H9 (cell line): ENCODE results near the gene CORO7. TPM values are rescaled to one million over a fixed set of nuclear protein-coding genes. Genes with fewer than 3 reads are reported as not detected.

Source experiments
- DNase-seq: peaks from one replicate; pipeline ENCODE4 v3.0.0-alpha.2; 2017
- H2AFZ ChIP-seq: one replicate; pipeline ENCODE4 v1.6.1; 2013; ENCODE audit warnings: mild to moderate bottlenecking, low read length, control low read depth, moderate library complexity
- H2AK5ac ChIP-seq: 2 replicates; pipeline ENCODE4 v1.6.1; 2013; ENCODE audit warnings: low read length, control low read depth, mixed read lengths; ENCODE audit not compliant: insufficient read length
- H2BK120ac ChIP-seq: one replicate; pipeline ENCODE4 v1.6.1; 2013; ENCODE audit warnings: low read depth, mild to moderate bottlenecking, low read length, control low read depth, inconsistent platforms; ENCODE audit not compliant: poor library complexity, severe bottlenecking
- H2BK12ac ChIP-seq: 2 replicates; pipeline ENCODE4 v1.6.1; 2013; ENCODE audit warnings: low read length, control low read depth, mixed read lengths, low read depth; ENCODE audit not compliant: insufficient read length
- H2BK15ac ChIP-seq: 2 replicates; pipeline ENCODE4 v1.6.1; 2013; ENCODE audit warnings: low read depth, low read length, control low read depth
- H2BK20ac ChIP-seq: one replicate; pipeline ENCODE4 v1.6.1; 2013; ENCODE audit warnings: low read depth, mild to moderate bottlenecking, low read length, control low read depth, inconsistent platforms; ENCODE audit not compliant: poor library complexity, severe bottlenecking
- H2BK5ac ChIP-seq: 2 replicates; pipeline ENCODE4 v1.6.1; 2013; ENCODE audit warnings: low read length, control low read depth, mixed read lengths; ENCODE audit not compliant: insufficient read length
- H3K14ac ChIP-seq: 2 replicates; pipeline ENCODE4 v1.6.1; 2013; ENCODE audit warnings: low read length, control low read depth; ENCODE audit not compliant: insufficient read depth
- H3K18ac ChIP-seq: 2 replicates; pipeline ENCODE4 v1.6.1; 2013; ENCODE audit warnings: low read depth, mild to moderate bottlenecking, mixed read lengths, low read length, control low read depth; ENCODE audit not compliant: insufficient read length
- H3K23ac ChIP-seq: 2 replicates; pipeline ENCODE4 v1.6.1; 2013; ENCODE audit warnings: low read length, control low read depth, mixed read lengths, low read depth; ENCODE audit not compliant: insufficient read length
- H3K23me2 ChIP-seq: 2 replicates; pipeline ENCODE4 v1.6.1; 2013; ENCODE audit warnings: low read depth, mild to moderate bottlenecking, mixed read lengths, low read length, control low read depth; ENCODE audit not compliant: insufficient read length, poor library complexity, severe bottlenecking
- H3K27ac ChIP-seq: 2 replicates; pipeline ENCODE4 v1.5.1; 2013; ENCODE audit warnings: low read length, control low read depth, mixed read lengths, low read depth; ENCODE audit not compliant: insufficient read length
- H3K27me3 ChIP-seq: 2 replicates; pipeline ENCODE4 v1.6.1; 2013; ENCODE audit warnings: low read length, control low read depth, inconsistent platforms; ENCODE audit not compliant: insufficient read depth
- H3K4ac ChIP-seq: 2 replicates; pipeline ENCODE4 v1.6.1; 2013; ENCODE audit warnings: low read depth, mild to moderate bottlenecking, control low read depth, inconsistent platforms, low read length, moderate library complexity
- H3K4me1 ChIP-seq: 2 replicates; pipeline ENCODE4 v1.6.1; 2013; ENCODE audit warnings: low read length, control low read depth, inconsistent platforms; ENCODE audit not compliant: insufficient read depth
- H3K4me2 ChIP-seq: 2 replicates; pipeline ENCODE4 v1.6.1; 2013; ENCODE audit warnings: low read length, control low read depth, mixed read lengths; ENCODE audit not compliant: insufficient read length, insufficient read depth
- H3K56ac ChIP-seq: 2 replicates; pipeline ENCODE4 v1.6.1; 2013; ENCODE audit warnings: low read depth, mild to moderate bottlenecking, mixed read lengths, low read length, control low read depth; ENCODE audit not compliant: insufficient read length
- H3K79me1 ChIP-seq: 2 replicates; pipeline ENCODE4 v1.6.1; 2013; ENCODE audit warnings: low read depth, mild to moderate bottlenecking, moderate library complexity, low read length, control low read depth, inconsistent platforms; ENCODE audit not compliant: insufficient read depth, poor library complexity, severe bottlenecking
- H3K79me2 ChIP-seq: 2 replicates; pipeline ENCODE4 v1.6.1; 2013; ENCODE audit warnings: low read length, control low read depth, inconsistent platforms; ENCODE audit not compliant: insufficient read depth
- H3K9ac ChIP-seq: 2 replicates; pipeline ENCODE4 v1.6.1; 2013; ENCODE audit warnings: low read length, control low read depth, mixed read lengths; ENCODE audit not compliant: insufficient read length; ENCODE audit errors: extremely low read depth
- H3K9me3 ChIP-seq: one replicate; pipeline ENCODE4 v1.6.1; 2013; ENCODE audit warnings: low read depth, low read length, inconsistent platforms; ENCODE audit not compliant: control insufficient read depth
- H3T11ph ChIP-seq: one replicate; pipeline ENCODE4 v1.6.1; 2013; ENCODE audit warnings: mild to moderate bottlenecking, low read length, control low read depth, inconsistent platforms
- H4K20me1 ChIP-seq: one replicate; pipeline ENCODE4 v1.6.1; 2013; ENCODE audit not compliant: control insufficient read depth, insufficient read length, insufficient read depth
- H4K5ac ChIP-seq: 2 replicates; pipeline ENCODE4 v1.6.1; 2013; ENCODE audit warnings: low read depth, mild to moderate bottlenecking, mixed read lengths, low read length, control low read depth; ENCODE audit not compliant: insufficient read length
- H4K8ac ChIP-seq: replicated peaks from 2 replicates; pipeline ENCODE4 v1.6.1; 2013; ENCODE audit warnings: low read length, control low read depth, mixed read lengths, low read depth; ENCODE audit not compliant: insufficient read length
- H4K91ac ChIP-seq: 2 replicates; pipeline ENCODE4 v1.6.1; 2013; ENCODE audit warnings: low read depth, mild to moderate bottlenecking, moderate library complexity, mixed read lengths, low read length, control low read depth; ENCODE audit not compliant: insufficient read length
- H3K27ac Mint-ChIP-seq, 3 experiments: 2 replicates in 2 of 3; 3 replicates in 1 of 3; pipeline ENCODE4 v1.8.0; 2020 to 2021; ENCODE audit warnings: mixed read lengths in 3 of 3, mild to moderate bottlenecking in 1 of 3, moderate library complexity in 1 of 3
- H3K27me3 Mint-ChIP-seq: 2 replicates; pipeline ENCODE4 v1.8.0; 2021; ENCODE audit warnings: low read depth, mild to moderate bottlenecking, moderate library complexity, mixed read lengths
- H3K36me3 Mint-ChIP-seq, 3 experiments: 2 replicates in 2 of 3; 3 replicates in 1 of 3; pipeline ENCODE4 v1.8.0; 2020 to 2021; ENCODE audit warnings: low read depth in 3 of 3, mixed read lengths in 3 of 3; ENCODE audit not compliant: insufficient read depth in 1 of 3
- H3K4me1 Mint-ChIP-seq, 2 experiments: 2 replicates each; pipeline ENCODE4 v1.8.0; 2020; ENCODE audit warnings: mixed read lengths in 2 of 2
- H3K4me3 Mint-ChIP-seq, 2 experiments: 2 replicates in 1 of 2; 3 replicates in 1 of 2; pipeline ENCODE4 v1.8.0; 2020 to 2021; ENCODE audit warnings: mild to moderate bottlenecking in 2 of 2, mixed read lengths in 2 of 2, moderate library complexity in 1 of 2
- H3K9me3 Mint-ChIP-seq, 2 experiments: 2 replicates in 1 of 2; 3 replicates in 1 of 2; pipeline ENCODE4 v1.8.0; 2020; ENCODE audit warnings: mild to moderate bottlenecking in 2 of 2, mixed read lengths in 2 of 2, moderate library complexity in 1 of 2
- CTCF ChIP-seq: fragments of 200-600 bp; sonication (generic); conservative IDR thresholded peaks from 3 replicates; pipeline ENCODE4 v1.8.0; 2021; ENCODE audit warnings: antibody characterized with exemption, mild to moderate bottlenecking
- WGBS: extraction: QIAGEN DNeasy Blood & Tissue Kit; methylation state at CpG from one replicate; pipeline ENCODE4 v1.1.7; 2013; ENCODE audit warnings: missing lambda C conversion rate, low lambda C conversion rate, mixed read lengths; ENCODE audit not compliant: insufficient read length; ENCODE audit errors: extremely low coverage; 5-methylcytosine and 5-hydroxymethylcytosine counted together
- total RNA-seq: library from RNA; stranded (reverse); gene quantifications from 2 replicates; pipeline ENCODE4 v1.2.1, GENCODE V29; 2021

Gene CORO7
- total RNA-seq, 1 experiment from 2014 or later, result 38.4 TPM

- H3K18ac ChIP-seq, result no peak overlapping the region
- no peak for DNase-seq
- no peak overlapping the region for H3T11ph ChIP-seq
- H3K27me3 Mint-ChIP-seq, result no peaks in the 10 kb centered on the region
- no peak overlapping the region for H2BK120ac ChIP-seq
- H3K36me3 Mint-ChIP-seq, result peaks cover 2 to 4% (median 2%) of the 10 kb centered on the region in 3 experiments; a peak in 2 of 7 replicates
- no peak overlapping the region for H3K23ac ChIP-seq
- no peaks in the 10 kb centered on the region for H4K20me1 ChIP-seq
- H2AFZ ChIP-seq, result no peak overlapping the region
- H3K27ac Mint-ChIP-seq, result no peak overlapping the region; a peak in 1 of 7 replicates
- H3K14ac ChIP-seq, result no peak overlapping the region
- no peak overlapping the region for H4K91ac ChIP-seq
- no peak overlapping the region for H2AK5ac ChIP-seq
- no peak overlapping the region for H2BK20ac ChIP-seq
- 0 out of 4 replicates have a peak, but pooled peaks cover 0 to 3% of the 10 kb centered on the region in 2 experiments for H3K4me1 Mint-ChIP-seq
- no peaks in the 10 kb centered on the region for H3K79me2 ChIP-seq
- H3K56ac ChIP-seq, result no peak overlapping the region
- no peak overlapping the region for H2BK5ac ChIP-seq
- no peak overlapping the region for H3K4ac ChIP-seq
- no peak overlapping the region for H2BK15ac ChIP-seq
- H3K4me2 ChIP-seq, result no peak overlapping the region
- H3K4me3 Mint-ChIP-seq, result no peak overlapping the region
- no peaks in the 10 kb centered on the region for H3K9me3 ChIP-seq
- H3K27me3 ChIP-seq, result no peaks in the 10 kb centered on the region
- H4K5ac ChIP-seq, result no peak overlapping the region
- no peaks in the 10 kb centered on the region for H3K79me1 ChIP-seq
- H3K4me1 ChIP-seq, result no peaks in the 10 kb centered on the region
- no CpG with 5 or more reads among the region's 19 CpGs for WGBS
- peaks cover 4% of the 10 kb centered on the region for H3K23me2 ChIP-seq
- H3K27ac ChIP-seq, result no peak overlapping the region
- H3K9me3 Mint-ChIP-seq, result no peaks in the 10 kb centered on the region; a peak in 1 of 5 replicates
- no peak overlapping the region for H4K8ac ChIP-seq
- no peak overlapping the region for H3K9ac ChIP-seq
- H2BK12ac ChIP-seq, result no peak overlapping the region
- no peak for TF ChIP-seq CTCF
These were observed 58.2 kb downstream of the CORO7 start for GRCh38 chr16:4358236-4358635.
